Measurements from ENCODE around the gene B3GNT2. TPM values are rescaled to one million over a fixed set of nuclear protein-coding genes. Genes with fewer than 3 reads are reported as not detected.
"Not testable (repeated sequence)": the region's sequence is repeated elsewhere in the genome, so short reads cannot be mapped to it uniquely, and the experiment has no call there.

B3GNT2 gene, protein sequence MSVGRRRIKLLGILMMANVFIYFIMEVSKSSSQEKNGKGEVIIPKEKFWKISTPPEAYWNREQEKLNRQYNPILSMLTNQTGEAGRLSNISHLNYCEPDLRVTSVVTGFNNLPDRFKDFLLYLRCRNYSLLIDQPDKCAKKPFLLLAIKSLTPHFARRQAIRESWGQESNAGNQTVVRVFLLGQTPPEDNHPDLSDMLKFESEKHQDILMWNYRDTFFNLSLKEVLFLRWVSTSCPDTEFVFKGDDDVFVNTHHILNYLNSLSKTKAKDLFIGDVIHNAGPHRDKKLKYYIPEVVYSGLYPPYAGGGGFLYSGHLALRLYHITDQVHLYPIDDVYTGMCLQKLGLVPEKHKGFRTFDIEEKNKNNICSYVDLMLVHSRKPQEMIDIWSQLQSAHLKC
- total RNA-seq (10 to 100 TPM; 16.9 to 25.8 (median 24.0) TPM), polyA plus RNA-seq (10 to 100 TPM; 12.3 to 19.3 (median 17.4) TPM)

DNA sequence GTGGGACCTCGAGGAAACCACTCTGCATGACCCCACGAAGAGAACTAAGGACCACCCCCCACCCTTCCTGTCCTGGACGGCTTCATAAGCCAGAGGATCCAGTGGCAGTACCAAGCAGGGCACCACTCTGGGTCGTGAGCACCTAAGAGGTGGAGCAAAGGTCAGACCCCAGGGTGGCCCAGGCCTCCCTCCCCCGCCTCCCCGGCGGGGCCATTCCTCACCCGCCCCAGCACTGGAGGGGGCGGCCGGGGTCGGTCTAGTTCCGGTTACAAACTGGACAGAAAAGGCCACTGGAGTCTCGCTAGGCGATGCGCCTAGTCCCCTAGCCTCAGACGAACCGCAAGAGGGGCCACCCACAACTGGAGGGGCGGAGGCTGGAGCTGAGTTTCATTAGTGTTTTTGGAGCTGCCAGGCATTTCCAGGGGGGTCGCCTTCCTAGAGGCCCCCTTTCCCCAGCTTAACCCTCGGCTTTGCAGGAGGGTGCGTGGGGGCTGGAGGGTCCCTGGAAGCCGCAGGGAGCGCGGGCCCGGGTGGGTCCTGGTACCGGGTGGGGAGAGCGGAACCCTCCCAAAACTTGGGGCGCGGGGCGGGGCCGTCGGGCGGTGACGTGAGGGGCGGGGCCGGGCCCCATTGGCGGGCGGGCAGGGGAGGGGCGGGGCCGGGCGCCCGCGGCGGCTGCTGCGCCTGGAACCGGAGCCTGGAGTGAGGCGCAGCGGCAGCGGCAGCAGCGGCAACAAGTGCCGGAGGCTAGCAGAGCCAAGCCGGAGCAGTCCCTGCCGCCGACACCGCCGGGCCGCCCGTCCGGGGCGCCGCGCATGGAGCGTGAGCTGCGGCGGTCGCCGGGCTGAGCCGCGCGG is at the start of gene B3GNT2:
Gene B3GNT2 (plus strand): TSS at position 695 of the 857 bp plus-strand sequence. CDS start 26,106 bp downstream, outside the sequence.
- Histone ChIP-seq H3K4me3 (peak within 1 kb of the TSS; percentile 83 to 98 (median 92)), H3K4me1 (peaks cover 0 to 43% (median 28%) of the 10 kb centered on the region in 4 donors), H3K27me3 (no peaks in the 10 kb centered on the region), H3K9me3 (no peaks in the 10 kb centered on the region), H3K27ac (peak within 1 kb of the TSS; percentile 94 to 98 (median 96)), H3K36me3 (no peaks in the 10 kb centered on the region)
- intact Hi-C loops (cut with DNase I) = loop anchor here (5.0 kb wide), 5 partner anchors 97 to 278 kb away; no protein-coding TSS in a partner anchor
- 1% methylated on average over 70 of the region's 70 CpGs for WGBS, 2 donors
- TF ChIP-seq, protein P1, sequence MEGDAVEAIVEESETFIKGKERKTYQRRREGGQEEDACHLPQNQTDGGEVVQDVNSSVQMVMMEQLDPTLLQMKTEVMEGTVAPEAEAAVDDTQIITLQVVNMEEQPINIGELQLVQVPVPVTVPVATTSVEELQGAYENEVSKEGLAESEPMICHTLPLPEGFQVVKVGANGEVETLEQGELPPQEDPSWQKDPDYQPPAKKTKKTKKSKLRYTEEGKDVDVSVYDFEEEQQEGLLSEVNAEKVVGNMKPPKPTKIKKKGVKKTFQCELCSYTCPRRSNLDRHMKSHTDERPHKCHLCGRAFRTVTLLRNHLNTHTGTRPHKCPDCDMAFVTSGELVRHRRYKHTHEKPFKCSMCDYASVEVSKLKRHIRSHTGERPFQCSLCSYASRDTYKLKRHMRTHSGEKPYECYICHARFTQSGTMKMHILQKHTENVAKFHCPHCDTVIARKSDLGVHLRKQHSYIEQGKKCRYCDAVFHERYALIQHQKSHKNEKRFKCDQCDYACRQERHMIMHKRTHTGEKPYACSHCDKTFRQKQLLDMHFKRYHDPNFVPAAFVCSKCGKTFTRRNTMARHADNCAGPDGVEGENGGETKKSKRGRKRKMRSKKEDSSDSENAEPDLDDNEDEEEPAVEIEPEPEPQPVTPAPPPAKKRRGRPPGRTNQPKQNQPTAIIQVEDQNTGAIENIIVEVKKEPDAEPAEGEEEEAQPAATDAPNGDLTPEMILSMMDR (IDR thresholded peaks at IDR 0.05) = no peak
- TF ChIP-seq EP300 (IDR thresholded peaks at IDR 0.05) = no peak
- TF ChIP-seq POLR2AphosphoS5 (IDR thresholded peaks at IDR 0.05) = peak; percentile 72 to 85 (median 82)
- peak in 1 of 2 donors; percentile 32 for TF ChIP-seq POLR2A (IDR thresholded peaks at IDR 0.05)
- peak; percentile 88 for DNase-seq

DNA sequence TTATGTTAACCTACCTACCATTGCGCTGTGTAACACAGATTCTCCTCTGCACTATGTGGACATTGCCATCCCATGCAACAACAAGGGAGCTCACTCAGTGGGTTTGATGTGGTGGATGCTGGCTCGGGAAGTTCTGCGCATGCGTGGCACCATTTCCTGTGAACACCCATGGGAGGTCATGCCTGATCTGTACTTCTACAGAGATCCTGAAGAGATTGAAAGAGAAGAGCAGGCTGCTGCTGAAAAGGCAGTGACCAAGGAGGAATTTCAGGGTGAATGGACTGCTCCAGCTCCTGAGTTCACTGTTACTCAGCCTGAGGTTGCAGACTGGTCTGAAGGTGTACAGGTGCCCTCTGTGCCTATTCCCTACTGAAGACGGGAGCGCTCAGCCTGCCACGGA is 49.1 kb upstream of the B3GNT2 start:
- DNase-seq; H3K27me3 ChIP-seq; intact Hi-C loops (cut with DNase I): not testable (repeated sequence)

DNA sequence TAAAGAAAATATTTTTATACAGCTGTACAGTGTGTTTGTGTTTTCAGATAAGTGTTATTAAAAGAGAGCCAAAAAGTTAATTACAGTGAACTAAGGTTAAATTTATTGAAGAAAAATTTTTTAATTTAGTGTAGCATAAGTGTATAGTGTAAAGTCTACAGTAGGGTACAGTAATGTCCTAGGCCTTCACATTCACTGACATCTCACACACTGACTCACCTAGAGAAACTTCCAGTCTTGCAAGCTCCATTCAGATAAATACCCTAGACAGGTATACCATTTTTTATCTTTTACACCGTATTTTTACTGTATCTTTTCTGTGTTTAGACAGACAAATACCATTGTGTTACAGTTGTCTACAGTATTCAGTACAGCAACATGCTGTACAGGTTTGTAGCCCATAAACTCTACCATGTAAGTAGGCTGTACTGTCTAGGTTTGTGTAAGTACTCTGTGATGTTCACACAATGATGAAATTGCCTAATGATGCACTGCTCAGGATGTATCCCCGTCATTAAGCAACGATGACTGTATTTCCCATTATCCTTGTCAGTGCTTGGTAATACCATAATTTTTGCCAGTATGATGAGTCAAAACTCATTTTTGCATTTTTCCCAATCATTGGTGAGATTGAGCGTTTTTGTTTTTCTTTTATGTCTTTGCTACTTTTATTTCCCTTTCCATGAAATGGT is 48.2 kb upstream of the B3GNT2 start:
- intact Hi-C loops (cut with DNase I) = no loop called here
- H3K36me3 ChIP-seq = no peaks in the 10 kb centered on the region
- H3K27ac ChIP-seq = no peak overlapping the region
- H3K27me3 ChIP-seq = no peaks in the 10 kb centered on the region
- no peak overlapping the region for H3K4me3 ChIP-seq
- H3K9me3 ChIP-seq = no peaks in the 10 kb centered on the region
- TF ChIP-seq POLR2AphosphoS5 (IDR thresholded peaks at IDR 0.05) (no peak), POLR2A (IDR thresholded peaks at IDR 0.05) (no peak), EP300 (IDR thresholded peaks at IDR 0.05) (no peak)
- TF ChIP-seq, protein P1 (IDR thresholded peaks at IDR 0.05) = no peak
- 94% methylated on average over 4 of the region's 4 CpGs for WGBS, 2 donors
- no peak for DNase-seq
- H3K4me1 ChIP-seq = no peaks in the 10 kb centered on the region

More for the DNA sequence above, 49.1 kb upstream of the B3GNT2 start:
- H3K9me3 ChIP-seq, H3K27ac ChIP-seq, H3K4me3 ChIP-seq, H3K4me1 ChIP-seq, H3K36me3 ChIP-seq: not testable (repeated sequence)
- WGBS, 2 donors = 75 to 97% methylated on average over 7 of the region's 7 CpGs

DNA sequence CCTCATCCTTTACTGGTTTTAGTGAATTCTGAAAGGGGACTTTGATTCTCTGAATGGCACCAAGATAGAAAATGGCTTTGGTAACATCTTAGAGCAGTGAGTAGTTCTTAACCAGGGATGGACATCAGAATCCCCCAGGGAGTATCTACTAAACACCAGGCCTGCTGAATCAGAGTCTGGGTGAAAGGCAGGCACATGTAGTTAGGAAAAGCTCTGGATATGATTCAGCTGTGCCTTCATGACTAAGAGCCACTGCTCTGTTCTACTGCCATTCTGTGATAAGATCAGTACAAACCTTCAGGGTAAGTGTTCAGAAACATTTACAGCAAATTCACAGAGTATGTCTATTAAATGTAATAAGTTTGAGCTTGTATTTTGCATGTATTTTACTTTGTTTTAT is 46.2 kb upstream of the B3GNT2 start:
- no peaks in the 10 kb centered on the region for H3K9me3 ChIP-seq
- intact Hi-C loops (cut with DNase I) = no loop called here
- no peaks in the 10 kb centered on the region for H3K27me3 ChIP-seq

More for the DNA sequence above, 46.2 kb upstream of the B3GNT2 start:
- Histone ChIP-seq H3K27ac (no peak overlapping the region), H3K36me3 (no peaks in the 10 kb centered on the region), H3K4me1 (no peaks in the 10 kb centered on the region), H3K4me3 (no peak overlapping the region)
- DNase-seq = no peak
- TF ChIP-seq, protein P1 (IDR thresholded peaks at IDR 0.05) = no peak
- TF ChIP-seq EP300 (IDR thresholded peaks at IDR 0.05) (no peak), POLR2AphosphoS5 (IDR thresholded peaks at IDR 0.05) (no peak), POLR2A (IDR thresholded peaks at IDR 0.05) (no peak)
